Nephron (organoid): ENCODE results near the gene LRBA.

ENCODE experiments used
- H3K27ac Mint-ChIP-seq, 3 experiments: 2 replicates each; pipeline ENCODE4 v1.8.0; 2020; ENCODE audit warnings: mixed read lengths in 3 of 3, mild to moderate bottlenecking in 2 of 3, moderate library complexity in 1 of 3
- H3K27me3 Mint-ChIP-seq: 2 replicates; pipeline ENCODE4 v1.8.0; 2021; ENCODE audit warnings: low read depth, mild to moderate bottlenecking, moderate library complexity, mixed read lengths
- H3K36me3 Mint-ChIP-seq: 2 replicates; pipeline ENCODE4 v1.8.0; 2020; ENCODE audit warnings: low read depth, mixed read lengths
- H3K4me1 Mint-ChIP-seq: 2 replicates; pipeline ENCODE4 v1.8.0; 2020; ENCODE audit warnings: mixed read lengths
- H3K4me3 Mint-ChIP-seq, 3 experiments: 2 replicates each; pipeline ENCODE4 v1.8.0; 2020; ENCODE audit warnings: mild to moderate bottlenecking in 3 of 3, mixed read lengths in 3 of 3, moderate library complexity in 2 of 3
- H3K9me3 Mint-ChIP-seq: 2 replicates; pipeline ENCODE4 v1.8.0; 2020; ENCODE audit warnings: mixed read lengths
- CTCF ChIP-seq, 3 experiments: fragments of 200-600 bp; sonication (generic); IDR thresholded peaks; one replicate each; pipeline ENCODE4 v1.5.0; 2021; ENCODE audit warnings: antibody characterized with exemption in 3 of 3; ENCODE audit not compliant: unreplicated experiment in 3 of 3

Gene LRBA

GRCh38 chr4:150591406-150591805, 423.7 kb downstream of the LRBA start:
- Mint-ChIP-seq H3K27me3 (peaks cover 30% of the 10 kb centered on the region), H3K4me3 (peak overlapping the region in 1 of 3 experiments; percentile 13), H3K4me1 (no peaks in the 10 kb centered on the region), H3K36me3 (peaks cover 20% of the 10 kb centered on the region), H3K9me3 (no peaks in the 10 kb centered on the region), H3K27ac (peak overlapping the region in 1 of 3 experiments; percentile 8)
- no peak for TF ChIP-seq CTCF (IDR thresholded peaks at IDR 0.05; ENCODE audit: unreplicated experiment in 3 of 3)

- Mint-ChIP-seq H3K4me3 (peak overlapping the region in 2 of 3 experiments; percentile 33 to 38), H3K27ac (no peak overlapping the region), H3K36me3 (peaks cover 28% of the 10 kb centered on the region), H3K27me3 (peaks cover 38% of the 10 kb centered on the region), H3K9me3 (no peaks in the 10 kb centered on the region), H3K4me1 (no peaks in the 10 kb centered on the region)
- no peak for TF ChIP-seq CTCF (IDR thresholded peaks at IDR 0.05; ENCODE audit: unreplicated experiment in 3 of 3)
These were observed 424.5 kb downstream of the LRBA start for GRCh38 chr4:150590631-150591030.

- Mint-ChIP-seq H3K27ac (no peak overlapping the region), H3K4me1 (peaks cover under 1% of the 10 kb centered on the region), H3K27me3 (peaks cover 53% of the 10 kb centered on the region), H3K9me3 (no peaks in the 10 kb centered on the region), H3K36me3 (peaks cover 30% of the 10 kb centered on the region), H3K4me3 (peak overlapping the region in 1 of 3 experiments; percentile 60)
- no peak for TF ChIP-seq CTCF (IDR thresholded peaks at IDR 0.05; ENCODE audit: unreplicated experiment in 3 of 3)
These were observed 425.9 kb downstream of the LRBA start for GRCh38 chr4:150589157-150589556.

- Mint-ChIP-seq H3K9me3 (no peaks in the 10 kb centered on the region), H3K4me1 (peaks cover 9% of the 10 kb centered on the region), H3K27ac (no peak overlapping the region), H3K4me3 (peak overlapping the region; percentile 38 to 60 (median 55)), H3K36me3 (peaks cover 37% of the 10 kb centered on the region), H3K27me3 (peaks cover 61% of the 10 kb centered on the region)
- TF ChIP-seq CTCF (IDR thresholded peaks at IDR 0.05; ENCODE audit: unreplicated experiment in 3 of 3), result no peak
These were observed 426.8 kb downstream of the LRBA start for GRCh38 chr4:150588316-150588715.

- H3K4me1 Mint-ChIP-seq, result peaks cover 21% of the 10 kb centered on the region
- H3K9me3 Mint-ChIP-seq, result no peaks in the 10 kb centered on the region
- no peak for TF ChIP-seq CTCF (IDR thresholded peaks at IDR 0.05; ENCODE audit: unreplicated experiment in 3 of 3)
- H3K27ac Mint-ChIP-seq, result peak overlapping the region in 1 of 3 experiments; percentile 82
- H3K36me3 Mint-ChIP-seq, result peaks cover 37% of the 10 kb centered on the region
- H3K27me3 Mint-ChIP-seq, result peaks cover 79% of the 10 kb centered on the region
- peak overlapping the region; percentile 79 to 87 (median 80) for H3K4me3 Mint-ChIP-seq
These were observed 428.8 kb downstream of the LRBA start for GRCh38 chr4:150586162-150586810.

GRCh38 chr4:150585611-150586010, 429.5 kb downstream of the LRBA start:
- no peaks in the 10 kb centered on the region for H3K9me3 Mint-ChIP-seq
- peak overlapping the region in 1 of 3 experiments; percentile 82 for H3K27ac Mint-ChIP-seq
- H3K27me3 Mint-ChIP-seq, result peaks cover 82% of the 10 kb centered on the region
- H3K4me1 Mint-ChIP-seq, result peaks cover 22% of the 10 kb centered on the region
- H3K36me3 Mint-ChIP-seq, result peaks cover 35% of the 10 kb centered on the region
- H3K4me3 Mint-ChIP-seq, result peak overlapping the region; percentile 79 to 87 (median 80)
- TF ChIP-seq CTCF (IDR thresholded peaks at IDR 0.05; ENCODE audit: unreplicated experiment in 3 of 3), result no peak
